GM12878 (cell line): ENCODE results near the gene SEPTIN5. TPM values are rescaled to one million over a fixed set of nuclear protein-coding genes. Genes with fewer than 3 reads are reported as not detected.

Source experiments
- ATAC-seq: fragments of 200-7000 bp; cut with Tn5 transposase; 3 replicates; pipeline ENCODE4 v1.9.1; 2020; ENCODE audit warnings: mild to moderate bottlenecking, moderate library complexity
- BruUV-seq: library from RNA; stranded (reverse); fragments of 400-500 nt; replicated peaks from 2 replicates; lab custom pipeline; 2021; lab: Mats Ljungman, UMichigan
- CTCF ChIA-PET: fragments of 300-600 bp; sonication (Branson Sonifier 250); formaldehyde crosslinking; extraction: SDS; loops from one replicate; lab custom pipeline; 2021; ENCODE audit warnings: inconsistent platforms; lab: Yijun Ruan, JAX
- POLR2A ChIA-PET: fragments of 350-600 bp; formaldehyde crosslinking; extraction: SDS; loops from one replicate; lab custom pipeline; 2021; ENCODE audit warnings: inconsistent platforms; lab: Charles Lee
- RAD21 ChIA-PET: fragments of 300-600 bp; sonication (Branson Sonifier 250); formaldehyde crosslinking; loops from one replicate; lab custom pipeline; 2023; ENCODE audit warnings: antibody characterized with exemption; ENCODE audit not compliant: unreplicated experiment; lab: Charles Lee
- SMC1A ChIA-PET: fragments of 300-600 bp; sonication (Branson Sonifier 250); formaldehyde crosslinking; loops from one replicate; lab custom pipeline; 2023; ENCODE audit not compliant: unreplicated experiment, uncharacterized antibody; lab: Charles Lee
- DNase-seq: peaks from one replicate; pipeline ENCODE4 v3.0.0-alpha.2; 2011; ENCODE audit warnings: low read depth, low spot score
- FAIRE-seq: peaks from 3 replicates; lab custom pipeline; 2011; peaks lifted over from hg19 to GRCh38; lab: Jason Lieb, UNC
- H2AFZ ChIP-seq: 2 replicates; pipeline ENCODE4 v1.6.0; 2011; ENCODE audit warnings: low read depth, low read length, control low read depth; ENCODE audit not compliant: control insufficient read depth
- H3K27ac ChIP-seq: 2 replicates; pipeline ENCODE4 v1.5.1; 2011; ENCODE audit warnings: control low read depth; ENCODE audit not compliant: control insufficient read depth, insufficient read depth
- H3K27me3 ChIP-seq, 2 experiments: replicated peaks in 1 of 2; 2 replicates each; pipeline versions ENCODE4 v1.6.0 to v1.6.1; 2011; ENCODE audit warnings: low read length in 1 of 2; ENCODE audit not compliant: control insufficient read depth in 2 of 2, insufficient read depth in 2 of 2
- H3K36me3 ChIP-seq, 2 experiments: 2 replicates each; pipeline ENCODE4 v1.5.1; 2011; ENCODE audit warnings: low read length in 1 of 2; ENCODE audit not compliant: control insufficient read depth in 2 of 2, insufficient read depth in 2 of 2
- H3K4me1 ChIP-seq: 2 replicates; pipeline ENCODE4 v1.6.1; 2011; ENCODE audit warnings: mild to moderate bottlenecking, low read length, moderate library complexity, mixed read lengths; ENCODE audit not compliant: control insufficient read depth, insufficient read depth
- H3K4me2 ChIP-seq: 2 replicates; pipeline ENCODE4 v1.6.0; 2011; ENCODE audit warnings: control low read depth; ENCODE audit not compliant: control insufficient read depth, insufficient read depth
- H3K4me3 ChIP-seq: fragments of 200-600 bp; sonication (generic); 2 replicates; pipeline ENCODE4 v1.5.1; 2016
- H3K79me2 ChIP-seq: 2 replicates; pipeline ENCODE4 v1.6.0; 2011; ENCODE audit warnings: low read length; ENCODE audit not compliant: control insufficient read depth, insufficient read depth
- H3K9ac ChIP-seq: 2 replicates; pipeline ENCODE4 v1.8.0; 2011; ENCODE audit warnings: low read length, control low read depth, mixed read lengths; ENCODE audit not compliant: control insufficient read depth, insufficient read depth
- H3K9me3 ChIP-seq: replicated peaks from 3 replicates; pipeline ENCODE4 v1.5.1; 2011; ENCODE audit warnings: mild to moderate bottlenecking, low read length; ENCODE audit not compliant: control insufficient read depth, insufficient read depth
- H4K20me1 ChIP-seq: 2 replicates; pipeline ENCODE4 v1.6.0; 2011; ENCODE audit not compliant: control insufficient read depth, insufficient read depth
- HDAC6 ChIP-seq: fragments of 200-600 bp; sonication (generic); IDR thresholded peaks from one replicate; pipeline ENCODE4 v1.8.0; 2017; ENCODE audit warnings: antibody characterized with exemption; ENCODE audit not compliant: unreplicated experiment
- IRF5 ChIP-seq: fragments of 450-650 bp; IDR thresholded peaks from 2 replicates; pipeline ENCODE4 v1.6.1; 2017; ENCODE audit warnings: borderline replicate concordance
- SREBF1 ChIP-seq: IDR thresholded peaks from 2 replicates; pipeline ENCODE4 v1.6.1; 2012; ENCODE audit warnings: mild to moderate bottlenecking, low read length
- ZNF274 ChIP-seq: IDR thresholded peaks from one replicate; pipeline ENCODE4 v1.8.0; 2011; ENCODE audit not compliant: insufficient read length, insufficient read depth
- WGBS: methylation state at CpG from one replicate; pipeline ENCODE4 v1.1.6; 2016; ENCODE audit warnings: low lambda C conversion rate; ENCODE audit not compliant: insufficient replicate concordance, insufficient coverage; ENCODE audit errors: missing lambda C conversion rate; 5-methylcytosine and 5-hydroxymethylcytosine counted together
- in situ Hi-C: fragments of 300-500 bp; cut with MboI; formaldehyde crosslinking; loops from 9 replicates; pipeline ENCODE4 v1.14.3; 2018; ENCODE audit warnings: mixed read lengths
- intact Hi-C: fragments of 100-400 bp; cut with micrococcal nuclease; formaldehyde crosslinking; loops from one replicate; pipeline ENCODE4 v1.14.2; 2022; ENCODE audit not compliant: unreplicated experiment
- polyA plus RNA-seq, 11 experiments: library from polyadenylated mRNA; depleted of rRNA in 4 of 11; unstranded in 6 of 11; stranded (reverse) in 5 of 11; fragments of >200 nt; fragmentation: Nextera tagmentation in 4 of 11; fragmentation: Illumina TruSeq in 1 of 11; extraction: Ambion mirVana in 4 of 11; extraction: Trizol in 1 of 11; gene quantifications; 1 replicate in 1 of 11; 2 replicates in 10 of 11; pipeline versions ENCODE4 v1.2.1 to v1.2.3, GENCODE V29; 2011 to 2016; ENCODE audit warnings: inconsistent platforms in 2 of 11, missing spikeins in 2 of 11, low read depth in 1 of 11
- total RNA-seq, 4 experiments: library from RNA; depleted of rRNA in 3 of 4; stranded (reverse); fragments of >200 nt in 3 of 4; fragmentation: Illumina TruSeq in 1 of 4; extraction: Trizol in 1 of 4; gene quantifications; 2 replicates each; pipeline versions ENCODE4 v1.2.1 to v1.2.3, GENCODE V29; 2013 to 2021
- TF ChIP-seq, protein P1 (sequence below): IDR thresholded peaks from 2 replicates; pipeline ENCODE4 v1.6.1; 2011; ENCODE audit warnings: borderline replicate concordance, low read depth, mild to moderate bottlenecking, moderate library complexity, mixed read lengths, low read length; ENCODE audit not compliant: insufficient read depth; ENCODE audit errors: extremely low read length

The SEPTIN5 gene
- total and polyA plus RNA-seq, 10 of the 15 experiments (the other 5 are each of a cell fraction or from before 2014, with no cell fraction given): 0.13 to 1.1 (median 0.34) TPM; not detected in 5

DNA sequence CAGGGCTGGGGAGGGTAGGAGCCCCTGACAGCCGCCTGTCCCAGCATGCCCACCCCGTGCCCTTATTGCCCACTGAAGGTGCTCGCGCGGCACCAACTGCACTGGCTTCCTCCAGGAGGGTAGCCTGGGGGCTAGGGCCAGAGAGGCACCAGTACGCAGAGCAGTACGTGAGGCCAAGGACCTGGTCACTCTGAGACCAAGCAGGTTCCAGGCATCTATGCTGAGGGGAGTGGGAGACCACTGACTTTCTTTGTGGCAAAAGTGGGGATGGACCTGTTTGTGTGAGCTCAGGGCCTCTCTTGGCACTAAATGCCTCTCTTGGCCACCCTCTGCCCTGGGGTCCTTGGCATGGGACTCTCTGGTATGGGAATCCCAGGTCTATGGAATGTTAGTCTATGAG lies 19.9 kb downstream of the SEPTIN5 start:
- in situ Hi-C loops: loop anchor here (5.0 kb wide), 1 partner anchor 183 kb away; no protein-coding TSS in a partner anchor

GRCh38 chr22:19734837-19735382 lies 20.6 kb downstream of the SEPTIN5 start:
- WGBS: 10% methylated on average over 5 of the region's 5 CpGs
- intact Hi-C loops: no loop called here
- Histone ChIP-seq H3K4me3 (no peak overlapping the region), H2AFZ (no peak overlapping the region), H3K27me3 (no peaks in the 10 kb centered on the region), H3K4me1 (no peaks in the 10 kb centered on the region), H4K20me1 (no peaks in the 10 kb centered on the region; the same call in 1 of the 2 replicates), H3K36me3 (no peaks in the 10 kb centered on the region), H3K79me2 (no peaks in the 10 kb centered on the region), H3K9me3 (no peaks in the 10 kb centered on the region), H3K9ac (no peak overlapping the region), H3K4me2 (no peak overlapping the region), H3K27ac (no peak overlapping the region)
- FAIRE-seq (no peak), DNase-seq (no peak), ATAC-seq (no peak)
- no TSS peak for BruUV-seq
- ChIA-PET POLR2A (no interaction called here), RAD21 (interaction anchor here (1.1 kb wide), 1 partner anchor 175 kb away, joined by 3 read pairs; no protein-coding TSS in a partner anchor), CTCF (no interaction called here), SMC1A (no interaction called here)
- TF ChIP-seq IRF5: no peak
- in situ Hi-C loops: loop anchor here (5.0 kb wide), 1 partner anchor 182 kb away; no protein-coding TSS in a partner anchor

More for the DNA sequence above, 19.9 kb downstream of the SEPTIN5 start:
- Histone ChIP-seq H3K9me3 (no peaks in the 10 kb centered on the region), H3K27me3 (no peaks in the 10 kb centered on the region), H4K20me1 (no peaks in the 10 kb centered on the region; the same call in 1 of the 2 replicates), H3K4me2 (no peak overlapping the region), H3K79me2 (no peaks in the 10 kb centered on the region), H3K36me3 (no peaks in the 10 kb centered on the region), H3K9ac (no peak overlapping the region), H3K4me1 (no peaks in the 10 kb centered on the region), H2AFZ (no peak overlapping the region), H3K27ac (no peak overlapping the region), H3K4me3 (no peak overlapping the region)
- DNase-seq (no peak), ATAC-seq (no peak), FAIRE-seq (no peak)
- intact Hi-C loops: no loop called here
- SMC1A ChIA-PET: no interaction called here
- TF ChIP-seq ZNF274: no peak
- TF ChIP-seq HDAC6: no peak
- TF ChIP-seq SREBF1: no peak
- TF ChIP-seq, protein P1, sequence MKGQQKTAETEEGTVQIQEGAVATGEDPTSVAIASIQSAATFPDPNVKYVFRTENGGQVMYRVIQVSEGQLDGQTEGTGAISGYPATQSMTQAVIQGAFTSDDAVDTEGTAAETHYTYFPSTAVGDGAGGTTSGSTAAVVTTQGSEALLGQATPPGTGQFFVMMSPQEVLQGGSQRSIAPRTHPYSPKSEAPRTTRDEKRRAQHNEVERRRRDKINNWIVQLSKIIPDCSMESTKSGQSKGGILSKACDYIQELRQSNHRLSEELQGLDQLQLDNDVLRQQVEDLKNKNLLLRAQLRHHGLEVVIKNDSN: no peak
- POLR2A ChIA-PET: no interaction called here
- RAD21 ChIA-PET: interaction anchor here (1.1 kb wide), 1 partner anchor 176 kb away, joined by 3 read pairs; no protein-coding TSS in a partner anchor
- CTCF ChIA-PET: no interaction called here
- 67% methylated on average over 7 of the region's 7 CpGs for WGBS
- BruUV-seq: no TSS peak
